NCI-H748 treated with DMSO at 0.1 percent for 48 hours (cell line): ENCODE measurements around the gene GJB5.

Experiments
- DNase-seq: peaks from one replicate; lab custom pipeline; 2025; lab: John Stamatoyannopoulos, UW

Gene GJB5

DNA sequence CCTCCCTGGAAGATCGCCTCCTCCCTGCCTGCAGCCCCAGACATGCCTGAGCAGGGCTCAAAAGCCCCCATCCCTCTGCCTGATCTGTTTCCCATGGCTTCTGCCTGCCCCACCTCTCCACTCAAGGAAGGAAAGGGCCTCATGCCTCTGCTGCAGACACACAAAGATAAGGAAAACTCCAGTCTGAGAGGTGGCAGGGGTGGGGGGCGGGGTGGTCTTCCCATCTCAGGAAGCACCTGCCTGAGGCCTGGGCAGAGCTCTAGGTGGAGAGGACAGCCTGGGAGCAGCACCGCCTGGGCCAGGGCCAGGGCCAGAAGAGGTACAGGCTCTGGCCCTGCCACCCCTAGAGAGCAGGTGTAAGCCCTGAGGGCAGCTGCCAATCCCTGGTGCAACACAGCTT is 22.1 kb downstream of the GJB5 start:
- DNase-seq = no peak

DNA sequence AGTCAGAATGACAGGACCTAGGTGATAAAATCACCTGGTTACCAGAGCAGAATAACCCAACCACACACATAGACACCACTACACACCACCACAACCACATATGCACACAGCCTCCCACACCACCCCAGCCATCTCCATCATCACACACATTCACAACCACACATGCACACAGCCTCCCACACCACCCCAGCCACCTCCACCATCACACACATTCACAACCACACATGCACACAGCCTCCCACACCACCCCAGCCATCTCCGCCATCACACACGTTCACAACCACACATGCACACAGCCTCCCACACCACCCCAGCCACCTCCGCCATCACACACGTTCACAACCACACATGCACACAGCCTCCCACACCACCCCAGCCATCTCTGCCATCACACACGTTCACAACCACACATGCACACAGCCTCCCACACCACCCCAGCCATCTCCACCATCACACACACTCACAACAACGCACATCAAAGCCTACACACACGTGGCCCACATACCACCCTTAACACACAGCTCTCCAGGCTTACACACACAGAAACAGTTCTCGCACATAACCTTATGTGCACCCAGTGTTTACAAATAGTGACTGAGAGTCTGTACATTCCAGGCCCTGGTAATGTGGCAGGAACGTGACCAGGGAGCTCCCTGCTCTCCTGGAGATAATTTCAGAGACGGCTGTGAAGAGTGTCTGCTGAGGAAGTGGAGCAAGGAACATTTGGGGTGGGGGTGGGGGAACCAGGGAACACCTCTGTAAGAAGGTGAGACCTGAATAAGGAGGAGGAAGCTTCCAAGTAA is 22.9 kb downstream of the GJB5 start:
- no peak for DNase-seq

- DNase-seq = no peak
Observed at GRCh38 chr1:34778381-34778780, 23.5 kb downstream of the GJB5 start.

- no peak for DNase-seq
Observed at GRCh38 chr1:34779005-34779404, 24.2 kb downstream of the GJB5 start.

DNA sequence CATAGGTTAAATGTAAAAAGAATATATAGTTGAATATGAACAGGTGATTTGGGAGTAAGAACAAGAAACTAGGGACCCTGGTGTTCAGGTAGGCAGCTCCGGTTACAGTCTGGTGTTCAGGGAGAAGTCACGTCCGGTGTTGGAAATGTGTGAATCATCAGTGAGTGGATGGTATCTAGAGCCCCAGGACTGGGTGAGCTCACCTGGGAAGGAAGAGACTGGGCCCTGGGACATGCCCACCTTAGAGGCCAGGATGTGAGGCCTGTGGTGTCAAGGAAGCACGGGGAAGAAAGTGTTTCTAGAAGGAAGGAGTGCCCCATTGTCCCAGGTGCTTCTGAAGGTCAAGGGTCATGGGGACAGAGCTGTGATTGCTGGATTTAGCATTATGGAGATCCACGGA is 24.7 kb downstream of the GJB5 start:
- DNase-seq = no peak

GRCh38 chr1:34779962-34780361 is 25.1 kb downstream of the GJB5 start:
- DNase-seq = no peak

- no peak for DNase-seq
Observed at GRCh38 chr1:34780528-34780927, 25.7 kb downstream of the GJB5 start.

GRCh38 chr1:34781071-34781843 is 26.4 kb downstream of the GJB5 start, which contains the start of gene GJB3:
Gene GJB3 (plus strand): TSS chr1:34781214. CDS start chr1:34784763, 3,549 bp downstream.
- no peak for DNase-seq

- DNase-seq = no peak
Observed at GRCh38 chr1:34781844-34782391, 27.1 kb downstream of the GJB5 start.

- no peak for DNase-seq
Observed at GRCh38 chr1:34784751-34785221, 29.9 kb downstream of the GJB5 start.

DNA sequence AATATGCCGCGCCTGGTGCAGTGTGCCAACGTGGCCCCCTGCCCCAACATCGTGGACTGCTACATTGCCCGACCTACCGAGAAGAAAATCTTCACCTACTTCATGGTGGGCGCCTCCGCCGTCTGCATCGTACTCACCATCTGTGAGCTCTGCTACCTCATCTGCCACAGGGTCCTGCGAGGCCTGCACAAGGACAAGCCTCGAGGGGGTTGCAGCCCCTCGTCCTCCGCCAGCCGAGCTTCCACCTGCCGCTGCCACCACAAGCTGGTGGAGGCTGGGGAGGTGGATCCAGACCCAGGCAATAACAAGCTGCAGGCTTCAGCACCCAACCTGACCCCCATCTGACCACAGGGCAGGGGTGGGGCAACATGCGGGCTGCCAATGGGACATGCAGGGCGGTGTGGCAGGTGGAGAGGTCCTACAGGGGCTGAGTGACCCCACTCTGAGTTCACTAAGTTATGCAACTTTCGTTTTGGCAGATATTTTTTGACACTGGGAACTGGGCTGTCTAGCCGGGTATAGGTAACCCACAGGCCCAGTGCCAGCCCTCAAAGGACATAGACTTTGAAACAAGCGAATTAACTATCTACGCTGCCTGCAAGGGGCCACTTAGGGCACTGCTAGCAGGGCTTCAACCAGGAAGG is 30.5 kb downstream of the GJB5 start:
- no peak for DNase-seq

DNA sequence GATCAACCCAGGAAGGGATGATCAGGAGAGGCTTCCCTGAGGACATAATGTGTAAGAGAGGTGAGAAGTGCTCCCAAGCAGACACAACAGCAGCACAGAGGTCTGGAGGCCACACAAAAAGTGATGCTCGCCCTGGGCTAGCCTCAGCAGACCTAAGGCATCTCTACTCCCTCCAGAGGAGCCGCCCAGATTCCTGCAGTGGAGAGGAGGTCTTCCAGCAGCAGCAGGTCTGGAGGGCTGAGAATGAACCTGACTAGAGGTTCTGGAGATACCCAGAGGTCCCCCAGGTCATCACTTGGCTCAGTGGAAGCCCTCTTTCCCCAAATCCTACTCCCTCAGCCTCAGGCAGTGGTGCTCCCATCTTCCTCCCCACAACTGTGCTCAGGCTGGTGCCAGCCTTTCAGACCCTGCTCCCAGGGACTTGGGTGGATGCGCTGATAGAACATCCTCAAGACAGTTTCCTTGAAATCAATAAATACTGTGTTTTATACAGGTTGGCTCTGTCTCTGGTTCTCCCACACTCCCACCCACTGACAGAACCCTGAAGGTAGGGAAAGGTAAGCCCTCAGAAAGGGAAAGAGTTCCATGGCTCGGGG is 31.1 kb downstream of the GJB5 start:
- DNase-seq = no peak

- DNase-seq = peak; percentile 78
Observed at GRCh38 chr1:34786521-34787325, 31.9 kb downstream of the GJB5 start.

- no peak for DNase-seq
Observed at GRCh38 chr1:34787461-34788420, 32.9 kb downstream of the GJB5 start.

- DNase-seq = no peak
Observed at GRCh38 chr1:34790985-34791384, 36.1 kb downstream of the GJB5 start.

- no peak for DNase-seq
Observed at GRCh38 chr1:34792424-34792823, 37.6 kb downstream of the GJB5 start.

GRCh38 chr1:34792868-34793727 is 38.3 kb downstream of the GJB5 start, which contains the start of gene GJA4:
Gene GJA4 (plus strand): TSS chr1:34792999. CDS start chr1:34794214, 1,215 bp downstream.
- no peak for DNase-seq

GRCh38 chr1:34794001-34794789 is 39.3 kb downstream of the GJB5 start:
- DNase-seq = no peak
